GM11168 (cell line): Measurements from ENCODE around the gene BCL3.

ENCODE experiments used
- in situ Hi-C: fragments of 300-500 bp; cut with MboI; formaldehyde crosslinking; loops from one replicate; pipeline ENCODE4 v1.12.0; 2022; ENCODE audit warnings: low sequenced_read_pairs; ENCODE audit not compliant: unreplicated experiment

The BCL3 gene

DNA sequence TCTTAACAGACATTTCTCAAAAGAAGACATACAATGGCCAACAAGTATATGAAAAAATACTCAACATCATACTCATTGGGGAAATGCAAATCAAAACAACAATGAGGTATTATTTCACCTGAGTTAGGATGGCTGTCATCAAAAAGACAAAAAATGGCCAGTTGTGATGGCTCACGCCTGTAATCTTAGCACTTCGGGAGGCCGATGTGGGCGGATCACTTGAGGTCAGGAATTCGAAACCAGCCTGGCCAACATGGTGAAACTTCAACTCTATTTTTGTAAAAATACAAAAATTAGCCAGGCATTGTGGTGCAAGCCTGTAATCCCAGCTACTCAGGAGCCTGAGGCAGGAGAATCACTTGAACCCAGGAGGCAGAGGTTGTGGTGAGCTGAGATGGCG lies 27.6 kb upstream of the BCL3 start:
- in situ Hi-C loops = loop anchor here (5.0 kb wide), 1 partner anchor 36 kb away; no protein-coding TSS in a partner anchor

DNA sequence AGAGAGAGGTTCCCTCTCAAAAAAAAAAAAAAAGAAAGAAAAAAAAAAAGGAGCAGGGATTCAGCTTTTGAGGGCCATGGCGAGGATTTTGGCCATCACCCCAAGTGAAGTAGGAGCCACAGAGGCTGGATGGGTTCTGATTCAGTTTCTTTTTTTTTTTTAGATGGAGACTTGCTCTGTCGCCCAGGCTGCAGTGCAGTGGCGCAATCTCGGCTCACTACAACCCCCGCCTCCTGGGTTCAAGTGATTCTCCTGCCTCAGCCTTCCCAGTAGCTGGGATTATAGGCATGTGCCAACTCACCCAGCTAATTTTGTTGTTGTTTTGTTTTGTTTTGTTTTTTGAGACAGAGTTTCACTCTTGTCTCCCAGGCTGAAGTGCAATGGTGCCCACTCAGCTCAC lies 27.1 kb upstream of the BCL3 start:
- in situ Hi-C loops = loop anchor here (5.0 kb wide), 1 partner anchor 36 kb away; no protein-coding TSS in a partner anchor

DNA sequence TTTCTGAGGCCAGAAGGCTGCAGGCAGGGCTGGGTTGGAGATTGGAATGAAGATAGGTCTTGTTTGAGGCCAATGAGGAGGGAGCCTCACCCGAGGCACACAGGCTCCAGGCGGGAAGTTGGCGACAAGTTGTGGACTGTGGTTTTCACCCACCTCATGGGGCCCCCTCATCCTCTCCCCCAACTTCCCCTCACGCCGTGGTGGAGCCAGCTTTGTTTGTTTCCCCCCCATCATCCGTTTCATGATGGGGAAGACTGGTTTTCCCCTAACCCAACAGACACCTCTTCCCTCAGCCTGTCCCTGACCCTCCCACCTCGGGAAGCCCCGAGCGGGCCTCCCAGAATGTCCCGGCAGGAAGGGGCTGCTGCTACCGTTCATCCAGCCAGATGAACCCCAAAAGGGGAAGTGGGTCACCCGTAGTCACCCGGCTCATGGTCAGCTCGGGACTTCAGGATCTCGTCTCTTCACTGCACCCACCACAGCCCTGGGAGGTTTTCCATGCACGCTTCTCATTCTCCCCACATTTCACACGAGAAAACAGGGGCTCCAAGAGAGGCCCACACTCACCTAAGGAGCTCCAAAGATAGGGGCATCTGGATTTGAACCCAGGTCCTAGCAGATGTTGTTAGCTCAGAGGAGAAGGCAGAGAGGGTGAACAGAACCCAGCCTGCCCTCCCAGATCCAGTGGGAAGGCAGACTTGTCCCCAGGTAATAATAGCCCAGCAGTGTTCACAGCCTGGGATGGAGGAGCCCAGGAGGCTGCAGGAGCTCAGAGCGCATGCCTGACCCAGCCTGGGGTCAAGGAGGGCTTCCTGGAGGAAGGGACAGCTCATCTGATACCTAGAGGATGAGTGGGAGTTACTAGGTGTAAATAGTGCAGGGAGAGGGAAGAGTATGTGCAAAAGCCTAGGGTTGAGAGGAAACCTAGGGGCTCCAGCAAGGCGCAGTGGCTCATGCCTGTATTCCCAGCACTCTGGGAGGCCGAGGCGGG lies 26.1 kb upstream of the BCL3 start:
- in situ Hi-C loops = loop anchor here (5.0 kb wide), 1 partner anchor 35 kb away; no protein-coding TSS in a partner anchor

DNA sequence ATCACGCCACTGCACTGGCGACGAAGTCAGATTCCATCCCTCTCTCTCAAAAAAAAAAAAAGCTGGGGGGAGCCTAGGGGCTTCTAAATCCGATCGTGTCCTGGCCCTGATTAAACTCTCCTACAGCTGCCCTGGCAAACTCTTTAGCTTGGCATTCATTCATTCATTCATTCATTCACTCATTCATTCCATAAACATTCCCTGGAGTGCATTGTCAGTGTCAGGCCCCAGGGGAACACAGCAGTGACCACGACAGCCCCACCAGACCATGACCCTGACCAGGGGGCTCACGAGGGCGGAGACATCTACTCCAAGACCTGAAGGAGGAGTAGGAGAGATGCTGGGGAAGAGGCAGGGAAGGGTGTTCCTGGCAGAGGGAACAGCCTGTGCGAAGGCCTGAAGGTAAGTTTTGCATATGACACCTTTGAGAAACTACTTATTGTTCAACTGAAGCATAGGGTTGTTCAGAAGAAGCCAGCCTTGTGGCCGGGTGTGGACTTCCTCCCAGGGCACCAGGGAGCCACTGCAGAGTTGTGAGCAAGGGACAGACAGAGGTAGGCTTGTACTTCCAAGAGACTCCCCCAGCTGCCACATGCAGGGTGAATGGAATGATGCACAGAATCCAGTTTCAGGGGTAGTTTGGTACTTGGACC lies 25.1 kb upstream of the BCL3 start:
- in situ Hi-C loops = loop anchor here (5.0 kb wide), 1 partner anchor 34 kb away; no protein-coding TSS in a partner anchor

DNA sequence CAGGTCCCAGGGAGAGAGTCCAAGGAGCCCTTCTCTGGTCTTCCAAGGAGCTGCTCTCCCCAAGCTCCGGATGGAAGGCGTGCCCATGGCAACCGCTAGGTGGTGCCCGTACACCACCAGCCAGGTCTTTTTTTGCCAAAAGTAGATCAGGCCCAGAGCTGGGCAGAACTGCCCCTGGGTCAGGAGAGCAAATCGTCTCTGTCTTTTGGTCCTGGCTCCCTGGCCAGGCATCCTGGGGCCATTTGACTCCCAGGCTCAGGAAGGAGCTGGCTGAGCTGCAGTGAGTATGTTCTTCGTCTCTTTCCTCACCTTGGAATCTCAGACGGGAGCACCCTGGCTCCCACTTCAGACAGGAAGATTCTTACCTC lies 24.6 kb upstream of the BCL3 start:
- in situ Hi-C loops = loop anchor here (5.0 kb wide), 1 partner anchor 33 kb away; no protein-coding TSS in a partner anchor

DNA sequence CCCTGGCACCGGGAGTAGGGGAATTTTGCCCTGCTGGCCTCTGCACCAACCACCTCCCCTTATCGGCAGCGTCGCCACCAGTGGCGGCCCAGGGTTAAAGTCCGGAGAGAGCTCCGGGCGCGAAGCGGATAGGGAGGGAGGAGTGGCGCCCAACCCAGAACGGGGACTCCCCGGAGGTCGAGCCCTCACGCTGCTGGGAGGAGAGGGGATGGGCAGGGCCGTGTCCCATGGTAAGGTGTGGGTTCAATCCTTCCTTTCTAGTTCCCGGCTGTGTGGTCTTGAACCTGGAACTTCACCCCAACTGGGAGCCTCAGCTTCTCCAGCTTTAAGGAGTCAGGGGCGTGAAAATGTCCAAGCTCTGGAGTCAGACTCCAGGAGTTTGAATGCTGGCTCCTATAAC lies 23.3 kb upstream of the BCL3 start:
- in situ Hi-C loops = no loop called here

DNA sequence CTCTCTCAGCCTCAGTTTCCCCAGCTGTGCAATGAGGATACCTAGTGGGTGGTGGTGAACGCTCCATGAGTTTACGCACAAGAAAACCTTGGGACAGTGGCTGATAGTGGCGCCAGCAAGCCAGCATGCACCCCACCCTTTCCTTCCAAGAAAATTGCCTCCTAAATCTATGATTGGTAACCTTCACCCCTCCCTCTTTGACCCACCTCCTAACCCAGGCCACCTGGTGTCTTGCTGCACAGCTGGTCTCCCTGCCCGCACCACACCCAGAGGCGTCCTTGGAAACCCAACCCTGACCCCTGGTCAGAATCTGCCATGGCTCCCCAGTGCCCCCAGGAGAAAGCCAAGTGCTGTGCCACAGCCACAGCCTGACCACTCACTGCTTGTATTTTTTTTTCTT lies 22.8 kb upstream of the BCL3 start:
- in situ Hi-C loops = no loop called here

DNA sequence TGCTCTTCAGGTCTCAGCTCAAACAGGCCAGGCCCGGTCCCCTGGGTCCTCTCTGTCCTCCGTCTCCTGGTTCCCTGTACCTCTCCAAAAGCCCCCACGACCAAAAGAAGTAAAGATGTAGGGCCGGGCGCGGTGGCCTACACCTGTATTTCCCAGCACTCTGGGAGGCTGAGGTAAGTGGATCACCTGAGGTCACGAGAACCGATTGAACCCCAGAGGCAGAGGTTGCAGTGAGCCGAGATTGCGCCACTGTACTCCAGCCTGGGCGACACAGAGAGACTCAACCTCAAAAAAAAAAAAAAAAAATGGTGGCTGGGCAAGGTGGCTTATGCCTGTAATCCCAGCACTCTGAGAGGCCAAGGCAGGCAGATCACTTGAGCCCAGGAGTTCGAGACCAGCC lies 22.0 kb upstream of the BCL3 start:
- in situ Hi-C loops = no loop called here

DNA sequence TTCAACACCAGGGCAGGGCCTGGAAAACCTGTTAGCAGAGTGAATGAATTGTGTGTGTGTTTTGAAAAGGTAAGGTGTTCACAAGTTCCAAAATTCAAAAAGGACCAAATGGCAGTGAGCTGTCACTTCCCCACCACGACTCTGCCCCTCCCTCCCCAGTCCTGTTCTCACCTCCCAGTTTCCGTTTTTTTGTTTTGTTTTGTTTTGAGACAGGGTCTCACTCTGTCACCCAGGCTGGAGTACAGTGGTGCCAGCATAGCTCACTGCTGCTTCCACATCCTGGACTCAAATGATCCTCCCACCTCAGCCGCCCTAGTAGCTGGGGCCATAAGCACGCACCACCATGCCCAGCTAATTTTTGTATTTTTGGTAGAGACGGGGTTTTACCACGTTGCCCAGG lies 20.3 kb upstream of the BCL3 start:
- in situ Hi-C loops = no loop called here

DNA sequence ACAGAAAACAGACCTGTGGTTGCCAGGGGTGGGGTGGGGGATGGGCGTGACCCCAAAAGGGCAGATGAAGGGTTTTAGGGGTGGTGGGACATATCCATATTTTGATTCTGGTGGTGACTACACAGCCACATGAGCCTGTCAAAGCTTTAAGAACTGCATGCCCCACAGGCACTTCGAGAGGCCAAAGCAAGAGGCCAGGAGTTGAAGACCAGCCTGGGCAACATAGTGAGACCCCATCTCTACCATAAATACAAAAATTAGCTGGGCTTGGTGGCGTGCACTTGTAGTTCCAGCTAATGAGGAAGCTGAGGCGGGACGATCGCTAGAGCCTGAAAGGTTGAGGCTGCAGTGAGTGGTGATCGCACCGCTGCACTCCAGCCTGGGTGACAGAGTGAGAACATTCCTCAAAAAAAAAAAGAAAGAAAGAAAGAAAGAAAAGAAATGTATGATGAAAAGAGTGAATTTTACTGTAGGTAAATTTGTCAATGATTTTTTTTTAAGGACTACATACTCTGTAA lies 18.9 kb upstream of the BCL3 start:
- in situ Hi-C loops = no loop called here

DNA sequence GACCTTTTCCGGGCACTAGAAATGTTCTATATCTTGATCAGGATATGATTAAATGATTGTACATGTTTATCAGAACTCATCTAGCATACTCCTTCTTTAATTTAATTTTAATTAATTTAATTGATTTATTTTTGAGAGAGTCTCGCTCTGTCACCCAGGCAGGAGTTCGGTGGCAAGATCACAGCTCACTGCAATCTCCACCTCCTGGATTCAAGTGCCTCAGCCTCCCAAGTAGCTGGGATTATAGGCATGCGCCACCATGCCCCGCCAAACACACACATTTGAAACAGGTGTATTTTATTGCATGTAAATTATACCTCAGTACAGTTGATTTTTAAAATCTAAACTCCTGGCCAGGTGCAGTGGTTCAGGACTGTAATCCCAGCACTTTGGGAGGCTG lies 17.4 kb upstream of the BCL3 start:
- in situ Hi-C loops = no loop called here

DNA sequence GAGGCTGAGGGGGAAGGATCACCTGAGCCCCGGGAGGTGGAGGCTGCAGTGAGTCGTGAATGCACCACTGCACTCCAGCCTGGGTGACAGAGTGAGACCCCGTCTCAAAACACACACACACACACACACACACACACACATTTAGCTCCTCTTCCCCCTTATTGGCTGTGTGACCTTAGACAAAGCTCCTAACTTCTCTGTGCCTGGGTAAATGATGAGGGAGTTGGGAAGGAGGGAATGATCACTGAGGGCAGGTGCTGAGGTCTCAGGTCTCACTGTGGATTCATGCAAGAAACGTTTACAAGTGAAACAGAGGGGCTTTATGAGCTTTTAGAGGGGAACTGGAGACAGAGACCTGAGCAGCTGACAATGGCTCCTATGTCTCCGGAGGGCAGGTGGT lies 16.9 kb upstream of the BCL3 start:
- in situ Hi-C loops = no loop called here

DNA sequence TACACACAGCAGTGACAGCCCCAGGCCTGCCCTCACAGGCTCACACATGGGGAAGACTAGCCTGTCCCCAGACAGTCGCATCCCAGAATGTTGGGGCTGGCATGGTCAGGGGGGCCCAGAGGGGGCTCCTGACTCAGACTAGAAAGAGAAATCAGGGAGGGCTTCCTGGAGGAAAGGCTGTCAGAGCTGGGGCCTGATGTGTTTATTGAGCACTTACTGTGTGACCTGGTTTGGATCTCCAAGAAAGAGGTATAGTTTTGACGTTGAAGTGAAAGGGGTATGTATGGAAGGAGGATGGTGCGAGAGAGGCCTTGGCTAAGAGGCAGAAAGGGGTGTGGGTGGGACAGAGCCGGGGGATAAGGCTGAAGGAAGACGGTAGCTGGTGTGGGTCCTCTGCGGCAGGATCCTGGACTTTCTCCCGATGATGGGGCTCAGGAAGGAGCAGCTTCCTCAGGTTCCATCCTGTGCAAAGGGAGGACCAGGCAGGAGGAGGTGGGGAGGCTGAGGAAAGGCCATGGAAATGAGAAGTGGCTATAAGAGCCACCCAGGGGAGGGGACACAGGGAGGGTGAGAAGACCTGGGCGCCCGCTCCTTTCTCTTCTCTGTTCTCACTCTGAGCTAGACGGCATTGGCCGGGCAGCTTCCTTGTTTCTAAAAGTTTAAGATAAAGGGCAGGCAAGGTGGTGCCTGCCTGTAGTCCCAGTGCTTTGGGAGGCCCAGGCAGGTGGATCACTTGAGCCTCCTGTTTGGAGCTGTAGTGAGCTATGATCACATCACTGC lies 16.1 kb upstream of the BCL3 start:
- in situ Hi-C loops = no loop called here

DNA sequence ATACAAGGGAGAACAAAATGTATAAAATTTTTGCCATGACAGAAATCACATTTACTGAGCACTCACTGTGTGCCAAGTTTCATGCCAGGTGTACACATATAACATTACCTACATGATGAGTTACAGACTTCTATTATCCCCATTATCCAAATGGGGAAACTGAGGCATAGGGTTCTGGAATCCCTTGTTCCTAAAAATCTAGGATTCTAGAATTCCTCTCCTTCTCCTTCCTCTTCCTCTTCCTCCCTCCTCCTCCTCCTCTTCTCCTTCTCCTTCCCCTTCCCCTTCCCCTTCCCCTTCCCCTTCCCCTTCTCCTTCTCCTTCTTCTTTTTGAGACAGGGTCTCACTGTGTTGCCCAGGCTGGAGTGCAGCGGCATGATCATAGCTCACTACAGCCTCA lies 14.2 kb upstream of the BCL3 start:
- in situ Hi-C loops = no loop called here

DNA sequence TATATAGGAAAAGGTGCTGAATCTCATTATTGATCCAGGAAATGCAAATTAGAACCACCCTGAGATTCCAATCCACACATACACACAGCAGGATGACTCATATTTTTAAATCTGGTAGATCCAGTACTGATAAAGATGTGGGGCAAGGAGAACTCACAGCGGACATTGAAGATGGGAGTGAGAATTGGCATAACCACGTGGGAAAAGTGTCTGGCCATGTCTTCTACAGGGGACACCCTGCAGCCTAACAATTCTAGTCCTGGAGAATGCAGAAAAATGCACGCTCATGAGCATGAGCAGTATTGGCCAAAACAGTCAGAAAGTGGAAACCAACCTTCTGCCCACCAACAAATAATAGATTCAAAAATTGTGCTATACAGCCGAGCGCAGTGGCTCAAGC lies 13.5 kb upstream of the BCL3 start:
- in situ Hi-C loops = no loop called here

DNA sequence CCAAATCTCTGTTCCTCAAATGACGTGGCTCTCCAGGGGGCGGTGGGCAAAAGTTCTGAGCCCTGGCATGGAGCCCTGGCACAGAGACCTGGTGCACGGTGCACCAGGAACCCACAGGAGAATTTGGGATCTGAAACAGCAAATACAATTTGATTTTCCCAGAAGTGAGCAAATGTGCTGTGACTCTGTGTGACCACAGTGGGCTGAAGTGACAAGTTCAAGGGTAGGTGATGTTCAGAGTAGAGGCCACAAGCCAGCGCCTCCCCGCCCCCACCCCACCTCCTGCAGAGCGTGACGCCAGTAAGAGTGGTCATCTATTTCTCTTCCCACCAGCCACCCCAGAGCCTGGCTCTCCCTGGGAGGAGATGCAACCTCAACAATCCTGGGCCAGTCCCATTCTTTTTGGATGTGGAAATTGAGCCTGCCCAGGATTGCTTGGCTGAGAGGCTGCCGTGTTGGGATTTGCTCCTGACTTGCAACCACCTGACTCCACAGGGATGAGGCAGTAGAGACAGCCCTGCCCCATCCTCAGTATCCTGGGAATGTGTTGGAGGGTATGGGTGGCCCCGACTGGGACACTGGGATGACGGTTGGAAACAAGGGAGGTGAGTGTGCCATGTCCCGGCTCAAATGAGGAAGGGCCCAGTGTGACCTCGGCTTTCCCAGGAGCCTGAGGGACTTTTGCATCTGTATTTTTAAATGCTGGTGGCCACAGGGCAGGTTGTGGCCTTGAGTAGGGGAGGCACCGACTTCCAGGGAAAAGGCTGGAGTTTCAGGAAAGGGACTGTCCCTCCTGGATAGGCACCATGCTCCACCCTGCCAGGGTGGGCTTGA lies 11.1 kb upstream of the BCL3 start:
- in situ Hi-C loops = no loop called here

DNA sequence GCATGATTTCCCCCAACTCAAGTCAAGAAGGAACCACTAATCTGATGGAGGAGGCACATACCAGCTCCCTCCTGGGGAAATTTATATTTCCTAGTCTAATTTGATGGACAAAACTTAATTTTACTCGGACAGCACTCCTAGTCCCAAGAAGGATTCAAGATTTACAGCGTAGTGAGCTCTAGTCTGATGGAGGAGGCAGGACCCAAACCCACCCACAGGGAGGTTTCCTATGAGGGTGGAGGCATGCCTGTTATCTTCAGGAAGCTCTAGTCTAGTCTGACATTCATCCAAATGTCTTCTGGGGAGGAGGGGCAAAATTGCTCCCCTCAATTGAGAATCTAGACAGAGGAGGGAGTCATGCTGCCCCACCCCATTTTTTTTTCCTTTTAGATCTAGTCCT lies 10.4 kb upstream of the BCL3 start:
- in situ Hi-C loops = no loop called here

DNA sequence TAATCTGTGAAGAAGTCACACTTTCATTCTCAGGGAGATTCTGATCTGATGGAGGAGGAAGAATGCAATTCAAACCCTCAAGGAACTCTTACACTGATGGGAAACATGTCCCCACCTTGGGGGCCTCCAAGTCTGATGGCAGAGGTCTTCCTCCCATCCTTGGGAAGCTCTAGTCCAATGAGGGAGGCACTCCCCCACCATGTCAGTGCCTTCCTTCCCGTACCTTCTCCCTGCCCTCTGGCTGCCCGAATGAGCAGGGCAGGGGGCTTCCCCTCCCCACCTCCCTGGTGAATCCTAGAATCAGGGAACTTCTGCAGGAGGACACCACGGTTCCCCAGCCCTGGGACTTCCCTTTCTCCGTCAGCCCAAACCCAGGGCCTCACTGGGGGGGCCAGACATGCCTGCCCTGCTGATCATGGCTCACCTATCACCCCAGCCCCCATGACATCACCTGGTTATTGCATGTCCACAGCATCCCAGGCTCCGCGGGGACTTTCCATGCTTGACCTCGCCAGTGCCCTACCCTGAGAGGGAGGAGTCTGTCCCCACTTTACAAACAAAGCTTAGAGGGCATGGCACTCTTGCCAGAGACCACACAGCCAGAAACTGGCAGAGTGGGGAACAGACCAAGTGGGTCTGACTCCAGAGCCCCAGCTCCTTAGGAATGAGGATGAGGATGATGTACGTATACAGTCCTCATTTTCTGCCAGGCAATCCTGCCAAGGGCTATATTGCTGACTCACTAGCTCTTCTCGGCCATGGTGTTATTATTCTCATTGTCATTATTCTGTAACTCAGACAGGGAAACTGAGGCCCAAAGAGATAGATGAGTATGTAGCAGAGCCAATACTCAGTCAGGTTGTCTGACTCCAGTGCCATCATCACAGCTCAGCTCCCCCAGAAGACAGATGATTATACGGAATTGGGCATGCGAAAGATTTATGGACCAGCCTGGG lies 9.6 kb upstream of the BCL3 start:
- in situ Hi-C loops = no loop called here
